HEK293 (cell line): ENCODE data around the gene TMEM185A.

ENCODE experiments used
- MZF1 ChIP-seq: fragments of 450-650 bp; formaldehyde crosslinking; IDR thresholded peaks from 2 replicates; pipeline ENCODE4 v1.5.1; 2017; ENCODE audit warnings: missing biosample characterization, missing genetic modification characterization, borderline replicate concordance
- PBX3 ChIP-seq: sonication (generic); formaldehyde crosslinking; IDR thresholded peaks from 2 replicates; pipeline ENCODE4 v1.8.1; 2022; ENCODE audit warnings: mild to moderate bottlenecking, moderate library complexity, missing genetic modification reagents
- REST ChIP-seq: fragments of 450-650 bp; formaldehyde crosslinking; IDR thresholded peaks from 2 replicates; pipeline ENCODE4 v1.5.1; 2016; ENCODE audit warnings: missing biosample characterization, missing genetic modification characterization
- YY1 ChIP-seq: fragments of 450-650 bp; formaldehyde crosslinking; IDR thresholded peaks from 2 replicates; pipeline ENCODE4 v1.5.1; 2018; ENCODE audit warnings: missing biosample characterization, missing genetic modification characterization
- ZIC2 ChIP-seq: fragments of 450-650 bp; formaldehyde crosslinking; IDR thresholded peaks from 2 replicates; pipeline ENCODE4 v1.5.1; 2016; ENCODE audit warnings: missing biosample characterization, missing genetic modification characterization
- ZNF16 ChIP-seq: fragments of 450-650 bp; formaldehyde crosslinking; IDR thresholded peaks from 2 replicates; pipeline ENCODE4 v1.5.1; 2016; ENCODE audit warnings: low read depth, missing biosample characterization, missing genetic modification characterization
- ZNF324 ChIP-seq: fragments of 450-650 bp; formaldehyde crosslinking; IDR thresholded peaks from 2 replicates; pipeline ENCODE4 v1.5.1; 2016; ENCODE audit warnings: missing biosample characterization, missing genetic modification characterization
- ZNF623 ChIP-seq: fragments of 450-650 bp; formaldehyde crosslinking; IDR thresholded peaks from 2 replicates; pipeline ENCODE4 v1.5.1; 2016; ENCODE audit warnings: missing biosample characterization, missing genetic modification characterization
- TF ChIP-seq, protein P1 (sequence below): fragments of 450-650 bp; formaldehyde crosslinking; IDR thresholded peaks from 2 replicates; pipeline ENCODE4 v1.5.1; 2016; ENCODE audit warnings: missing biosample characterization, missing genetic modification characterization
- TF ChIP-seq, protein P2 (sequence below): fragments of 450-650 bp; IDR thresholded peaks from 2 replicates; pipeline ENCODE4 v1.5.1; 2018; ENCODE audit warnings: missing biosample characterization, missing genetic modification characterization

DNA sequence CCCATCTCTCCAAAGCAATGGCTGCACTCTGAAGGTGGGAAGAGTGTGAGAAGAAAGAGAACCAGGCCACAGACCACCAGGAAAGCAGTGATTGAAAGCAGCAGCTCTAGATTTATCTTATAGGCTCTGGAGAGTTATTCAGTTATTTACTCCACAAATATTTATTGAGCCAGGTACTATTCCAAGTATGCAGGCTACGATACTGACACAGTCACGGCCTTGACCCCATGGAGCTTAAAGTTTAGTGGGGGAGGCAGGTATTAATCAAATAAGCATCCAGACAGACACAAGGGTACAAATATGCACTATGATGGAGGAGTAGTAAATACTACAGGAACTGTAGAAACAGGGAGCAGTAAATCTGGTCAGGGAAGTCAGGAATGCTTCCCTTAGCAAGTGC, 2.8 kb downstream of the TMEM185A start:
- TF ChIP-seq, protein P1, sequence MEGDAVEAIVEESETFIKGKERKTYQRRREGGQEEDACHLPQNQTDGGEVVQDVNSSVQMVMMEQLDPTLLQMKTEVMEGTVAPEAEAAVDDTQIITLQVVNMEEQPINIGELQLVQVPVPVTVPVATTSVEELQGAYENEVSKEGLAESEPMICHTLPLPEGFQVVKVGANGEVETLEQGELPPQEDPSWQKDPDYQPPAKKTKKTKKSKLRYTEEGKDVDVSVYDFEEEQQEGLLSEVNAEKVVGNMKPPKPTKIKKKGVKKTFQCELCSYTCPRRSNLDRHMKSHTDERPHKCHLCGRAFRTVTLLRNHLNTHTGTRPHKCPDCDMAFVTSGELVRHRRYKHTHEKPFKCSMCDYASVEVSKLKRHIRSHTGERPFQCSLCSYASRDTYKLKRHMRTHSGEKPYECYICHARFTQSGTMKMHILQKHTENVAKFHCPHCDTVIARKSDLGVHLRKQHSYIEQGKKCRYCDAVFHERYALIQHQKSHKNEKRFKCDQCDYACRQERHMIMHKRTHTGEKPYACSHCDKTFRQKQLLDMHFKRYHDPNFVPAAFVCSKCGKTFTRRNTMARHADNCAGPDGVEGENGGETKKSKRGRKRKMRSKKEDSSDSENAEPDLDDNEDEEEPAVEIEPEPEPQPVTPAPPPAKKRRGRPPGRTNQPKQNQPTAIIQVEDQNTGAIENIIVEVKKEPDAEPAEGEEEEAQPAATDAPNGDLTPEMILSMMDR (tag by site-specific recombination): no peak
- TF ChIP-seq PBX3 (CRISPR knock-in tag) (no peak), ZNF16 (tag by site-specific recombination) (no peak), ZNF623 (tag by site-specific recombination) (no peak), YY1 (tag by site-specific recombination) (no peak), ZIC2 (tag by site-specific recombination) (no peak), MZF1 (tag by site-specific recombination) (no peak), REST (tag by site-specific recombination) (no peak), ZNF324 (tag by site-specific recombination) (no peak)
- TF ChIP-seq, protein P2, sequence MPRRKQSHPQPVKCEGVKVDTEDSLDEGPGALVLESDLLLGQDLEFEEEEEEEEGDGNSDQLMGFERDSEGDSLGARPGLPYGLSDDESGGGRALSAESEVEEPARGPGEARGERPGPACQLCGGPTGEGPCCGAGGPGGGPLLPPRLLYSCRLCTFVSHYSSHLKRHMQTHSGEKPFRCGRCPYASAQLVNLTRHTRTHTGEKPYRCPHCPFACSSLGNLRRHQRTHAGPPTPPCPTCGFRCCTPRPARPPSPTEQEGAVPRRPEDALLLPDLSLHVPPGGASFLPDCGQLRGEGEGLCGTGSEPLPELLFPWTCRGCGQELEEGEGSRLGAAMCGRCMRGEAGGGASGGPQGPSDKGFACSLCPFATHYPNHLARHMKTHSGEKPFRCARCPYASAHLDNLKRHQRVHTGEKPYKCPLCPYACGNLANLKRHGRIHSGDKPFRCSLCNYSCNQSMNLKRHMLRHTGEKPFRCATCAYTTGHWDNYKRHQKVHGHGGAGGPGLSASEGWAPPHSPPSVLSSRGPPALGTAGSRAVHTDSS: no peak
